ENCODE data around the gene COPG1.
"Not testable (repeated sequence)": the region's sequence is repeated elsewhere in the genome, so short reads cannot be mapped to it uniquely, and the experiment has no call there.

The COPG1 gene, protein sequence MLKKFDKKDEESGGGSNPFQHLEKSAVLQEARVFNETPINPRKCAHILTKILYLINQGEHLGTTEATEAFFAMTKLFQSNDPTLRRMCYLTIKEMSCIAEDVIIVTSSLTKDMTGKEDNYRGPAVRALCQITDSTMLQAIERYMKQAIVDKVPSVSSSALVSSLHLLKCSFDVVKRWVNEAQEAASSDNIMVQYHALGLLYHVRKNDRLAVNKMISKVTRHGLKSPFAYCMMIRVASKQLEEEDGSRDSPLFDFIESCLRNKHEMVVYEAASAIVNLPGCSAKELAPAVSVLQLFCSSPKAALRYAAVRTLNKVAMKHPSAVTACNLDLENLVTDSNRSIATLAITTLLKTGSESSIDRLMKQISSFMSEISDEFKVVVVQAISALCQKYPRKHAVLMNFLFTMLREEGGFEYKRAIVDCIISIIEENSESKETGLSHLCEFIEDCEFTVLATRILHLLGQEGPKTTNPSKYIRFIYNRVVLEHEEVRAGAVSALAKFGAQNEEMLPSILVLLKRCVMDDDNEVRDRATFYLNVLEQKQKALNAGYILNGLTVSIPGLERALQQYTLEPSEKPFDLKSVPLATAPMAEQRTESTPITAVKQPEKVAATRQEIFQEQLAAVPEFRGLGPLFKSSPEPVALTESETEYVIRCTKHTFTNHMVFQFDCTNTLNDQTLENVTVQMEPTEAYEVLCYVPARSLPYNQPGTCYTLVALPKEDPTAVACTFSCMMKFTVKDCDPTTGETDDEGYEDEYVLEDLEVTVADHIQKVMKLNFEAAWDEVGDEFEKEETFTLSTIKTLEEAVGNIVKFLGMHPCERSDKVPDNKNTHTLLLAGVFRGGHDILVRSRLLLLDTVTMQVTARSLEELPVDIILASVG

GRCh38 chr3:129249284-129250065 lies at the start of gene COPG1:
TSS of gene COPG1 (plus strand) at chr3:129249606. CDS start at chr3:129249710, 104 bp downstream.
- peak within 1 kb of the TSS; percentile 73 for H3K4me3 ChIP-seq (ENCODE audit: low read length)
- peaks cover 12% of the 10 kb centered on the region for H3K4me1 ChIP-seq (ENCODE audit: control insufficient read depth, insufficient read depth, low read length)
- H3K9ac ChIP-seq (ENCODE audit: low read length) = peak within 1 kb of the TSS; percentile 88

GRCh38 chr3:129204473-129204872 lies 44.9 kb upstream of the COPG1 start:
- Histone ChIP-seq H3K27me3 (ENCODE audit: control insufficient read depth, insufficient read depth, low read length) (no peaks in the 10 kb centered on the region), H3K27ac (ENCODE audit: low read depth, low read length) (no peak overlapping the region), H3K4me3 (ENCODE audit: low read length) (no peak overlapping the region), H3K36me3 (ENCODE audit: control insufficient read depth, insufficient read depth, low read length) (no peaks in the 10 kb centered on the region), H3K4me1 (ENCODE audit: control insufficient read depth, insufficient read depth, low read length) (peaks cover 7% of the 10 kb centered on the region), H3K9ac (ENCODE audit: low read length) (no peak overlapping the region)

More at GRCh38 chr3:129249284-129250065, at the start of gene COPG1:
- H3K27ac ChIP-seq (ENCODE audit: low read depth, low read length) = peak within 1 kb of the TSS; percentile 82
- H3K36me3 ChIP-seq (ENCODE audit: control insufficient read depth, insufficient read depth, low read length) = peaks cover 16% of the 10 kb centered on the region
- H3K27me3 ChIP-seq (ENCODE audit: control insufficient read depth, insufficient read depth, low read length) = no peaks in the 10 kb centered on the region

- no peaks in the 10 kb centered on the region for H3K36me3 ChIP-seq (ENCODE audit: control insufficient read depth, insufficient read depth, low read length)
- peaks cover 7% of the 10 kb centered on the region for H3K4me1 ChIP-seq (ENCODE audit: control insufficient read depth, insufficient read depth, low read length)
- H3K4me3 ChIP-seq (ENCODE audit: low read length) = no peak overlapping the region
- H3K27ac ChIP-seq (ENCODE audit: low read depth, low read length) = no peak overlapping the region
- no peak overlapping the region for H3K9ac ChIP-seq (ENCODE audit: low read length)
- no peaks in the 10 kb centered on the region for H3K27me3 ChIP-seq (ENCODE audit: control insufficient read depth, insufficient read depth, low read length)
Measured at GRCh38 chr3:129205109-129205832, 44.1 kb upstream of the COPG1 start.

DNA sequence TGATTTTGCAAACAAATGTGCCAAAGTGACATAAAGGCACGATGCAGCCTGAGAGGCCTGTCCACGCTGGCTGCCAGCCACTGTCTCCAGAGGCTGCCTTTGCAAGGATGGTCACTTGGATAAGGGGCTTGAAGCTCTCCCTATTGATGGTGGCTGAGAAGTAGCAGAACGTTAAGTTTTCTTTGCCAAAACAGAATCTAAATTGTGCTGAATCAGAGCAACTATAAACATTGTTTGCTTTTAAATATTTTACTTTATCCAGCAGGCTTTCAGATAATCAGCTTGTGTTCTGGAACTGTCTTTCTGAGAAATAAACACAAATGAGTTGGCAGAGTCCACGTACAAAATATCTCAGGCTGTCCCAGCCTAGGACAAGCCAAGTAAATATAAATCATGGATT lies 41.9 kb upstream of the COPG1 start:
- Histone ChIP-seq H3K36me3 (ENCODE audit: control insufficient read depth, insufficient read depth, low read length) (no peaks in the 10 kb centered on the region), H3K27ac (ENCODE audit: low read depth, low read length) (peak overlapping the region; percentile 79), H3K27me3 (ENCODE audit: control insufficient read depth, insufficient read depth, low read length) (no peaks in the 10 kb centered on the region), H3K9ac (ENCODE audit: low read length) (no peak overlapping the region), H3K4me3 (ENCODE audit: low read length) (no peak overlapping the region), H3K4me1 (ENCODE audit: control insufficient read depth, insufficient read depth, low read length) (peaks cover 10% of the 10 kb centered on the region)

GRCh38 chr3:129211345-129211744 lies 38.1 kb upstream of the COPG1 start:
- peak overlapping the region; percentile 57 for H3K27ac ChIP-seq (ENCODE audit: low read depth, low read length)
- no peak overlapping the region for H3K9ac ChIP-seq (ENCODE audit: low read length)
- H3K36me3 ChIP-seq (ENCODE audit: control insufficient read depth, insufficient read depth, low read length) = no peaks in the 10 kb centered on the region
- peaks cover 10% of the 10 kb centered on the region for H3K4me1 ChIP-seq (ENCODE audit: control insufficient read depth, insufficient read depth, low read length)
- H3K4me3 ChIP-seq (ENCODE audit: low read length) = no peak overlapping the region
- no peaks in the 10 kb centered on the region for H3K27me3 ChIP-seq (ENCODE audit: control insufficient read depth, insufficient read depth, low read length)

DNA sequence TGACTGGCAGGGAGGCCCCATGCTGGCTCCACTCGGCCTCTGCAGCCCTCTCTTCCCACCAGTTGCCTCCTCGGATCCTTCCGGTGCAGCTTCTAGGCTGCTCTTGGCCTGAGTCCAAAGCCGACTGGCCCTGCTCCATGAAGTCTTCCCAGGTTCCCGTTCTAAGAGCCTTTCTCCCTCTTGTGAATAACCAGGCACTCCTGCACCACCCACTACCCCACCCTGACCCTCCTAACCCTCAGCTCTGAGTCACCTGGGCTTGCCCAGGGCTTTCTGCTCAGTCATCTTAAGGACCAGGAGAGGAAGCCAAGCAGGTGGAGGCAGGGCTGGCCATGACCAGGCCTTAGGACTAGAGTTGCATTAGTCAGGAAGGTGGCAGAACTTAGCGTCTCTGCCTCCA lies 37.6 kb upstream of the COPG1 start:
- Histone ChIP-seq H3K27ac (ENCODE audit: low read depth, low read length) (peak overlapping the region; percentile 57), H3K9ac (ENCODE audit: low read length) (no peak overlapping the region), H3K36me3 (ENCODE audit: control insufficient read depth, insufficient read depth, low read length) (no peaks in the 10 kb centered on the region), H3K27me3 (ENCODE audit: control insufficient read depth, insufficient read depth, low read length) (no peaks in the 10 kb centered on the region), H3K4me3 (ENCODE audit: low read length) (no peak overlapping the region), H3K4me1 (ENCODE audit: control insufficient read depth, insufficient read depth, low read length) (peaks cover 10% of the 10 kb centered on the region)

- no peak overlapping the region for H3K4me3 ChIP-seq (ENCODE audit: low read length)
- H3K36me3 ChIP-seq (ENCODE audit: control insufficient read depth, insufficient read depth, low read length) = no peaks in the 10 kb centered on the region
- peaks cover 3% of the 10 kb centered on the region for H3K4me1 ChIP-seq (ENCODE audit: control insufficient read depth, insufficient read depth, low read length)
- no peak overlapping the region for H3K9ac ChIP-seq (ENCODE audit: low read length)
- H3K27me3 ChIP-seq (ENCODE audit: control insufficient read depth, insufficient read depth, low read length) = no peaks in the 10 kb centered on the region
- H3K27ac ChIP-seq (ENCODE audit: low read depth, low read length) = no peak overlapping the region
Measured at GRCh38 chr3:129213238-129213637, 36.2 kb upstream of the COPG1 start.

GRCh38 chr3:129218742-129219141 lies 30.7 kb upstream of the COPG1 start:
- no peak overlapping the region for H3K4me3 ChIP-seq (ENCODE audit: low read length)
- H3K36me3 ChIP-seq (ENCODE audit: control insufficient read depth, insufficient read depth, low read length) = no peaks in the 10 kb centered on the region
- no peak overlapping the region for H3K27ac ChIP-seq (ENCODE audit: low read depth, low read length)
- H3K4me1 ChIP-seq (ENCODE audit: control insufficient read depth, insufficient read depth, low read length) = no peaks in the 10 kb centered on the region
- H3K9ac ChIP-seq (ENCODE audit: low read length) = no peak overlapping the region
- no peaks in the 10 kb centered on the region for H3K27me3 ChIP-seq (ENCODE audit: control insufficient read depth, insufficient read depth, low read length)

DNA sequence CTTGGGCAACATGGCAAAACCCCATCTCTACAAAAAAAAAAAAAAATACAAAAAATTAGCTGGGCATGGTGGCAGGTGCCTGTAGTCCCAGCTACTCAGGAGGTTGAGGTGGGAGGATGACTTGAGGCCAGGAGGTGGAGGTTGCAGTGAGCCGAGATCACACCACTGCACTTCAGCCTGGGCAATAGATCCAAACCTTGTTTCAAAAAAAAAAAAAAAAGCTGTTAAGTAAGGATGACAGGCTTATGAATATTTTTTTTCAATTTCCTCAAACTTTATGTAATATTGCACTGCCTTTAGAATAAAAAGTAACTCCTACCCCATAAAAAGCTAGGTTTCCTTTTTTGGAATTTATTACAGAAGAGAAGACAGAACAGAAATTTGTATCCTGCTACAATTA lies 25.0 kb upstream of the COPG1 start:
- Histone ChIP-seq H3K27ac (ENCODE audit: low read depth, low read length) (peak overlapping the region; percentile 90), H3K4me1 (ENCODE audit: control insufficient read depth, insufficient read depth, low read length) (peaks cover 15% of the 10 kb centered on the region)
- H3K27me3 ChIP-seq (ENCODE audit: control insufficient read depth, insufficient read depth, low read length); H3K36me3 ChIP-seq (ENCODE audit: control insufficient read depth, insufficient read depth, low read length); H3K9ac ChIP-seq (ENCODE audit: low read length); H3K4me3 ChIP-seq (ENCODE audit: low read length): not testable (repeated sequence)

GRCh38 chr3:129224984-129225393 lies 24.4 kb upstream of the COPG1 start:
- Histone ChIP-seq H3K27me3 (ENCODE audit: control insufficient read depth, insufficient read depth, low read length) (no peaks in the 10 kb centered on the region), H3K9ac (ENCODE audit: low read length) (no peak overlapping the region), H3K36me3 (ENCODE audit: control insufficient read depth, insufficient read depth, low read length) (no peaks in the 10 kb centered on the region), H3K4me1 (ENCODE audit: control insufficient read depth, insufficient read depth, low read length) (peaks cover 15% of the 10 kb centered on the region), H3K4me3 (ENCODE audit: low read length) (peak overlapping the region; percentile 39), H3K27ac (ENCODE audit: low read depth, low read length) (peak overlapping the region; percentile 90)

- peaks cover 15% of the 10 kb centered on the region for H3K4me1 ChIP-seq (ENCODE audit: control insufficient read depth, insufficient read depth, low read length)
- no peak overlapping the region for H3K9ac ChIP-seq (ENCODE audit: low read length)
- no peaks in the 10 kb centered on the region for H3K36me3 ChIP-seq (ENCODE audit: control insufficient read depth, insufficient read depth, low read length)
- peak overlapping the region; percentile 90 for H3K27ac ChIP-seq (ENCODE audit: low read depth, low read length)
- H3K27me3 ChIP-seq (ENCODE audit: control insufficient read depth, insufficient read depth, low read length) = no peaks in the 10 kb centered on the region
- H3K4me3 ChIP-seq (ENCODE audit: low read length) = no peak overlapping the region
Measured at GRCh38 chr3:129226374-129226773, 23.0 kb upstream of the COPG1 start.

All from rectal smooth muscle tissue (tissue), 1 donor.